ENCODE results near the gene CHPF2. TPM values are rescaled to one million over a fixed set of nuclear protein-coding genes. Genes with fewer than 3 reads are reported as not detected.

The CHPF2 gene
- total RNA-seq, 4 donors from 2014 or later, result 21.5 to 28.6 (median 25.4) TPM

GRCh38 chr7:151235091-151235787 lies 3.0 kb downstream of the CHPF2 start:
- Histone ChIP-seq H3K27ac (no peak overlapping the region), H3K4me3 (no peak overlapping the region), H3K4me1 (peaks cover 34% of the 10 kb centered on the region), H3K36me3 (peaks cover 43% of the 10 kb centered on the region), H3K27me3 (no peaks in the 10 kb centered on the region), H3K9me3 (no peaks in the 10 kb centered on the region)
- 85% methylated on average over 19 of the region's 28 CpGs for WGBS
- TF ChIP-seq CTCF (IDR thresholded peaks at IDR 0.05) (no peak), POLR2AphosphoS5 (IDR thresholded peaks at IDR 0.05) (no peak), EP300 (IDR thresholded peaks at IDR 0.05) (no peak), POLR2A (IDR thresholded peaks at IDR 0.05) (no peak)
- no peak for DNase-seq (ENCODE audit: low spot score in 2 of 2)

GRCh38 chr7:151236406-151236805 lies 4.1 kb downstream of the CHPF2 start:
- peaks cover 44% of the 10 kb centered on the region for H3K36me3 ChIP-seq

DNA sequence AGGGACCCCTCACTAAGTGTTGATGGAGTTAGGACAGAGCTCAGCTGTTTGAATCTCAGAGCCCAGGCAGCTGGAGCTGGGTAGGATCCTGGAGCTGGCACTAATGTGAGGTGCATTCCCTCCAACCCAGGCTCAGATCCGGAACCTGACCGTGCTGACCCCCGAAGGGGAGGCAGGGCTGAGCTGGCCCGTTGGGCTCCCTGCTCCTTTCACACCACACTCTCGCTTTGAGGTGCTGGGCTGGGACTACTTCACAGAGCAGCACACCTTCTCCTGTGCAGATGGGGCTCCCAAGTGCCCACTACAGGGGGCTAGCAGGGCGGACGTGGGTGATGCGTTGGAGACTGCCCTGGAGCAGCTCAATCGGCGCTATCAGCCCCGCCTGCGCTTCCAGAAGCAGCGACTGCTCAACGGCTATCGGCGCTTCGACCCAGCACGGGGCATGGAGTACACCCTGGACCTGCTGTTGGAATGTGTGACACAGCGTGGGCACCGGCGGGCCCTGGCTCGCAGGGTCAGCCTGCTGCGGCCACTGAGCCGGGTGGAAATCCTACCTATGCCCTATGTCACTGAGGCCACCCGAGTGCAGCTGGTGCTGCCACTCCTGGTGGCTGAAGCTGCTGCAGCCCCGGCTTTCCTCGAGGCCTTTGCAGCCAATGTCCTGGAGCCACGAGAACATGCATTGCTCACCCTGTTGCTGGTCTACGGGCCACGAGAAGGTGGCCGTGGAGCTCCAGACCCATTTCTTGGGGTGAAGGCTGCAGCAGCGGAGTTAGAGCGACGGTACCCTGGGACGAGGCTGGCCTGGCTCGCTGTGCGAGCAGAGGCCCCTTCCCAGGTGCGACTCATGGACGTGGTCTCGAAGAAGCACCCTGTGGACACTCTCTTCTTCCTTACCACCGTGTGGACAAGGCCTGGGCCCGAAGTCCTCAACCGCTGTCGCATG lies 5.2 kb downstream of the CHPF2 start:
- Histone ChIP-seq H3K27me3 (no peaks in the 10 kb centered on the region), H3K4me1 (peaks cover 25% of the 10 kb centered on the region), H3K9me3 (no peaks in the 10 kb centered on the region), H3K4me3 (no peak overlapping the region), H3K27ac (no peak overlapping the region), H3K36me3 (peaks cover 51% of the 10 kb centered on the region)
- no peak for TF ChIP-seq POLR2A (IDR thresholded peaks at IDR 0.05)
- DNase-seq (ENCODE audit: low spot score in 2 of 2), result no peak
- WGBS, result 72% methylated on average over 11 of the region's 44 CpGs

More at GRCh38 chr7:151236406-151236805, 4.1 kb downstream of the CHPF2 start:
- Histone ChIP-seq H3K4me1 (peaks cover 33% of the 10 kb centered on the region), H3K9me3 (no peaks in the 10 kb centered on the region), H3K27ac (no peak overlapping the region), H3K27me3 (no peaks in the 10 kb centered on the region), H3K4me3 (no peak overlapping the region)
- DNase-seq (ENCODE audit: low spot score in 2 of 2), result no peak
- 88% methylated on average over 13 of the region's 13 CpGs for WGBS
- TF ChIP-seq EP300 (IDR thresholded peaks at IDR 0.05), result no peak
- TF ChIP-seq CTCF (IDR thresholded peaks at IDR 0.05), result no peak
- no peak for TF ChIP-seq POLR2AphosphoS5 (IDR thresholded peaks at IDR 0.05)
- TF ChIP-seq POLR2A (IDR thresholded peaks at IDR 0.05), result no peak

GRCh38 chr7:151238190-151238810 lies 6.0 kb downstream of the CHPF2 start:
- H3K9me3 ChIP-seq, result no peaks in the 10 kb centered on the region
- no peak for TF ChIP-seq POLR2AphosphoS5 (IDR thresholded peaks at IDR 0.05)
- no peak for TF ChIP-seq EP300 (IDR thresholded peaks at IDR 0.05)
- TF ChIP-seq CTCF (IDR thresholded peaks at IDR 0.05), result no peak
- TF ChIP-seq POLR2A (IDR thresholded peaks at IDR 0.05), result no peak
- peaks cover 20% of the 10 kb centered on the region for H3K4me1 ChIP-seq
- peaks cover 53% of the 10 kb centered on the region for H3K36me3 ChIP-seq
- H3K27ac ChIP-seq, result no peak overlapping the region
- H3K4me3 ChIP-seq, result no peak overlapping the region
- DNase-seq (ENCODE audit: low spot score in 2 of 2), result no peak
- H3K27me3 ChIP-seq, result no peaks in the 10 kb centered on the region
- 64% methylated on average over 10 of the region's 17 CpGs for WGBS

DNA sequence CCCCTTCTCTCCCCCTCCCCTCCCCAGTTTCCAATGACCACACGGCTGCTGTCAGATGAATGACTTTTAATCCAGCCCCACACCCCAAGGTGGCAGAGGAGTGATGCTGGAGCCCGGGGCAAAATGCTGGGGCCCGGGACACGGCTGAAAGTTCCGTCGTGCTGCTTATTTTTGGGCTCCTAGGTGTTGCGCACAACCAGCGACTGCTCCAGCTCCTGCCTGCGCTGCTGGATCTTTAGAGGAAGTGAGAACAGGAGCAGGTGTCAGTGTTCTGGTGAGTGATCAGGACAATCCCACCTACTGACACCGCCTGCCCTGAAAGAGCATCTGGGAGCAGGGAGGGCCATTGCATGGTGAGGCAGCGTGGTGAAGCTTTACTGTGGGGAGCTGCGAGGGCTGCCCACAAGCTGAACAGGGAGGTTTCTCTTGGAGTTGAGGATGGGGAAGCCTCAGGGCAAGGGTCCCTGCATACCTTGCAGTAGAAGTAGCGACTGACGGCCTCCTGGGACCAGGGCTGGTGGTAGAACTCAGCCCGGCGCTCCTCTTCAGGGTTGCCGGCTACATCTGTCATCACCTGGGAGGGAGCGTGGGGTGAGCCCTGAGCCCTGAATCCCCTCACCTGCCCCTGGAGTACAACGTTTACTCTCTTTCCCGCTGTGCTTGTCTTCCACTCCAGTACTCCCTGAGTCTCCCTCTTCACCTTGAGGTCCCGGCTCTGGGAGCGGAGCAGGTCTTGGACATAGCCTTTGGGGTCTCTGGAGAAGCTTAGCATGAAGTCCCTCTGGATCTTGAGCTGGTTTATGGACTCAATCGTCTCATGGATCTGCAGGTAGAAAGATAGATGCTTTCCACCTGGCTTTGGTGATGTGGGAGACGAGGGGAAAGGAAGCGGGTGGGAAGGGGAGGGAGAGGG lies 6.9 kb downstream of the CHPF2 start:
- peaks cover 11% of the 10 kb centered on the region for H3K4me1 ChIP-seq
- WGBS, result 87% methylated on average over 25 of the region's 25 CpGs
- no peaks in the 10 kb centered on the region for H3K27me3 ChIP-seq
- H3K36me3 ChIP-seq, result peaks cover 53% of the 10 kb centered on the region
- TF ChIP-seq EP300 (IDR thresholded peaks at IDR 0.05) (no peak), POLR2AphosphoS5 (IDR thresholded peaks at IDR 0.05) (no peak), POLR2A (IDR thresholded peaks at IDR 0.05) (no peak), CTCF (IDR thresholded peaks at IDR 0.05) (no peak)
- H3K27ac ChIP-seq, result no peak overlapping the region
- no peak for DNase-seq (ENCODE audit: low spot score in 2 of 2)
- H3K4me3 ChIP-seq, result no peak overlapping the region
- H3K9me3 ChIP-seq, result no peaks in the 10 kb centered on the region
